A673 (cell line): ENCODE measurements around the gene PASK. TPM values are rescaled to one million over a fixed set of nuclear protein-coding genes. Genes with fewer than 3 reads are reported as not detected.

Source experiments
- BruUV-seq: library from RNA; stranded (reverse); fragments of 400-500 nt; replicated peaks from 2 replicates; lab custom pipeline; 2021; lab: Mats Ljungman, UMichigan
- CTCF ChIA-PET: fragments of 300-600 bp; sonication (Branson Sonifier 250); formaldehyde crosslinking; loops from one replicate; lab custom pipeline; 2022; ENCODE audit warnings: antibody characterized with exemption; lab: Charles Lee
- POLR2A ChIA-PET: fragments of 300-600 bp; sonication (Branson Sonifier 250); formaldehyde crosslinking; loops from one replicate; lab custom pipeline; 2022; ENCODE audit warnings: antibody characterized with exemption; ENCODE audit not compliant: low non-redundant PET; lab: Charles Lee
- DNase-seq: peaks from one replicate; pipeline ENCODE4 v3.0.0-alpha.2; 2015; ENCODE audit warnings: low spot score
- H3K27ac ChIP-seq: fragments of 200-600 bp; sonication (generic); 2 replicates; pipeline ENCODE4 v1.5.1; 2016; ENCODE audit warnings: mixed run types, low read depth, mild to moderate bottlenecking, mixed read lengths, antibody characterized with exemption, low read length; ENCODE audit not compliant: poor library complexity, severe bottlenecking
- H3K27me3 ChIP-seq: fragments of 200-600 bp; sonication (generic); replicated peaks from 2 replicates; pipeline ENCODE4 v1.6.1; 2017; ENCODE audit warnings: mixed run types, low read depth, mild to moderate bottlenecking, mixed read lengths, antibody characterized with exemption, low read length; ENCODE audit not compliant: insufficient read depth, poor library complexity
- H3K36me3 ChIP-seq: fragments of 200-600 bp; sonication (generic); 2 replicates; pipeline ENCODE4 v1.6.1; 2016; ENCODE audit warnings: mixed run types, mild to moderate bottlenecking, mixed read lengths, antibody characterized with exemption, low read length; ENCODE audit not compliant: insufficient read depth, poor library complexity, severe bottlenecking
- H3K4me1 ChIP-seq: fragments of 200-600 bp; sonication (generic); 2 replicates; pipeline ENCODE4 v1.6.1; 2017; ENCODE audit warnings: mixed run types, mild to moderate bottlenecking, mixed read lengths, antibody characterized with exemption, low read length; ENCODE audit not compliant: insufficient read depth, poor library complexity, severe bottlenecking
- H3K4me3 ChIP-seq: fragments of 200-600 bp; sonication (generic); 2 replicates; pipeline ENCODE4 v1.5.1; 2016; ENCODE audit warnings: low read depth, mixed run types, mild to moderate bottlenecking, mixed read lengths, low read length; ENCODE audit not compliant: poor library complexity, severe bottlenecking
- H3K9me3 ChIP-seq: fragments of 200-600 bp; sonication (generic); 2 replicates; pipeline ENCODE4 v1.6.1; 2016; ENCODE audit warnings: mixed run types, low read depth, mild to moderate bottlenecking, mixed read lengths, antibody characterized with exemption, low read length; ENCODE audit not compliant: poor library complexity, severe bottlenecking
- EZH2 ChIP-seq: fragments of 200-600 bp; sonication (generic); IDR thresholded peaks from 2 replicates; pipeline ENCODE4 v1.6.1; 2017; ENCODE audit warnings: borderline replicate concordance, low read depth, mild to moderate bottlenecking, mixed read lengths, antibody characterized with exemption, low read length; ENCODE audit not compliant: poor library complexity, severe bottlenecking
- intact Hi-C: fragments of 100-400 bp; cut with micrococcal nuclease; formaldehyde crosslinking; loops from one replicate; pipeline ENCODE4 v1.10.0; 2022; ENCODE audit not compliant: unreplicated experiment
- total RNA-seq: library from RNA; stranded (reverse); gene quantifications from 2 replicates; pipeline ENCODE4 v1.2.3, GENCODE V29; 2021
- TF ChIP-seq, protein P1 (sequence below): fragments of 300-800, 200-600 bp; sonication (generic); conservative IDR thresholded peaks from 2 replicates; pipeline ENCODE4 v1.5.1; 2017; ENCODE audit warnings: low read depth, mild to moderate bottlenecking, antibody characterized with exemption, low read length, moderate library complexity, mixed read lengths

Gene PASK
- total RNA-seq, 1 experiment from 2014 or later = 59.4 TPM

DNA sequence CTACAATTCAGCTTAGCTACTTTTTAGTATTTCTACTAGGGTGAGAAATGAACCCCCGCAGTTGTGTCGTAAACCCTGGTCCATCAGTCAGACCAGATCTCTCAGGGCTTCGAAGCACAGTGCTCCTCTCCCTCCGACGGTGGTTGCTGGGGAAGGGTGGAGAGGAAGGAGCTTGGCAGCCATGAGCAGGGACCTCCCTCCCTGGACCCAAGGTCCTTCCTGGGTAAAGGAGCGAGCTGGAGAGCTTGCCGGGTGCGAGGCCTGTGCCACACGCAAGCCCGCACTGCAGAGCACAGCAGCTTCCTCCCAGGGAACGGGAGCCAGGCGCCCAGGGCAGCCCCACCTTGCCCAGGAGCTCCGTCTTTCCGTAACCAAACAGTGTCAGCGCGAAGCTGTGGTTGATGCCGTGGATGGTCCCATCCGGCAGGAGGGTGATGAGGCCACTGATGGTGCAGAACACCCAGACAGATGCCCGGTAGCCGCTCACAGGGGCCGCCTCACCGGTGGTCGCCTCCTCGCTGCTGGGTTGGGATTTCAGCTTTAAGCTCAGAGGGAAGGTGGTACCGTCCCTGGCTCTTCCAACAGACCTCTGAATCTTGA is 12.5 kb downstream of the PASK start:
- H3K36me3 ChIP-seq = peaks cover 30% of the 10 kb centered on the region
- H3K27me3 ChIP-seq = no peaks in the 10 kb centered on the region
- ChIA-PET POLR2A (no interaction called here), CTCF (no interaction called here)
- intact Hi-C loops = no loop called here
- TF ChIP-seq EZH2 = no peak
- TF ChIP-seq, protein P1, sequence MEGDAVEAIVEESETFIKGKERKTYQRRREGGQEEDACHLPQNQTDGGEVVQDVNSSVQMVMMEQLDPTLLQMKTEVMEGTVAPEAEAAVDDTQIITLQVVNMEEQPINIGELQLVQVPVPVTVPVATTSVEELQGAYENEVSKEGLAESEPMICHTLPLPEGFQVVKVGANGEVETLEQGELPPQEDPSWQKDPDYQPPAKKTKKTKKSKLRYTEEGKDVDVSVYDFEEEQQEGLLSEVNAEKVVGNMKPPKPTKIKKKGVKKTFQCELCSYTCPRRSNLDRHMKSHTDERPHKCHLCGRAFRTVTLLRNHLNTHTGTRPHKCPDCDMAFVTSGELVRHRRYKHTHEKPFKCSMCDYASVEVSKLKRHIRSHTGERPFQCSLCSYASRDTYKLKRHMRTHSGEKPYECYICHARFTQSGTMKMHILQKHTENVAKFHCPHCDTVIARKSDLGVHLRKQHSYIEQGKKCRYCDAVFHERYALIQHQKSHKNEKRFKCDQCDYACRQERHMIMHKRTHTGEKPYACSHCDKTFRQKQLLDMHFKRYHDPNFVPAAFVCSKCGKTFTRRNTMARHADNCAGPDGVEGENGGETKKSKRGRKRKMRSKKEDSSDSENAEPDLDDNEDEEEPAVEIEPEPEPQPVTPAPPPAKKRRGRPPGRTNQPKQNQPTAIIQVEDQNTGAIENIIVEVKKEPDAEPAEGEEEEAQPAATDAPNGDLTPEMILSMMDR = no peak
- DNase-seq = no peak
- H3K4me3 ChIP-seq = no peak overlapping the region
- no peaks in the 10 kb centered on the region for H3K4me1 ChIP-seq
- no TSS peak for BruUV-seq
- no peaks in the 10 kb centered on the region for H3K9me3 ChIP-seq
- H3K27ac ChIP-seq = no peak overlapping the region

- Histone ChIP-seq H3K4me1 (no peaks in the 10 kb centered on the region), H3K27me3 (no peaks in the 10 kb centered on the region), H3K36me3 (peaks cover 30% of the 10 kb centered on the region), H3K4me3 (no peak overlapping the region), H3K9me3 (no peaks in the 10 kb centered on the region), H3K27ac (no peak overlapping the region)
- POLR2A ChIA-PET = no interaction called here
- TF ChIP-seq EZH2 = no peak
- TF ChIP-seq, protein P1 = no peak
- BruUV-seq = no TSS peak
- intact Hi-C loops = no loop called here
- CTCF ChIA-PET = no interaction called here
- DNase-seq = no peak
These were observed 13.1 kb downstream of the PASK start for GRCh38 chr2:241136191-241136590.

GRCh38 chr2:241135737-241136136 is 13.5 kb downstream of the PASK start:
- no peak overlapping the region for H3K27ac ChIP-seq
- BruUV-seq = no TSS peak
- peaks cover 29% of the 10 kb centered on the region for H3K36me3 ChIP-seq
- intact Hi-C loops = no loop called here
- H3K27me3 ChIP-seq = no peaks in the 10 kb centered on the region
- CTCF ChIA-PET = no interaction called here
- DNase-seq = no peak
- POLR2A ChIA-PET = no interaction called here
- TF ChIP-seq EZH2 = no peak
- TF ChIP-seq, protein P1 = no peak
- H3K9me3 ChIP-seq = no peaks in the 10 kb centered on the region
- no peaks in the 10 kb centered on the region for H3K4me1 ChIP-seq
- H3K4me3 ChIP-seq = no peak overlapping the region
